Lower leg skin (tissue), 4 donors: Measurements from ENCODE around the gene MXD1. TPM values are rescaled to one million over a fixed set of nuclear protein-coding genes. Genes with fewer than 3 reads are reported as not detected.

Source experiments
- DNase-seq, 2 donors: peaks; one replicate each; pipeline ENCODE4 v3.0.0-alpha.2; 2019; ENCODE audit warnings: low spot score in 2 of 2
- H3K4me3 ChIP-seq: fragments of 200-600 bp; sonication (generic); 2 replicates; pipeline ENCODE4 v1.5.1; 2017; ENCODE audit warnings: mild to moderate bottlenecking, low read depth; ENCODE audit not compliant: poor library complexity, severe bottlenecking
- CTCF ChIP-seq, 3 donors: fragments of 450-650 bp; IDR thresholded peaks; one replicate each; pipeline ENCODE4 v1.5.1; 2016; ENCODE audit warnings: antibody characterized with exemption in 3 of 3, mild to moderate bottlenecking in 3 of 3, moderate library complexity in 2 of 3
- POLR2A ChIP-seq, 2 donors: fragments of 450-650 bp; IDR thresholded peaks; one replicate each; pipeline ENCODE4 v1.6.1; 2016 to 2017; ENCODE audit warnings: antibody characterized with exemption in 2 of 2, mild to moderate bottlenecking in 1 of 2, moderate library complexity in 1 of 2
- WGBS, 2 donors: methylation state at CpG; one replicate each; pipeline ENCODE4 v1.1.5; 2018; 5-methylcytosine and 5-hydroxymethylcytosine counted together
- intact Hi-C: fragments of 100-400 bp; cut with DNase I; formaldehyde crosslinking; loops from one replicate; pipeline ENCODE4 v1.15.0; 2023; ENCODE audit warnings: low total_unique reads
- total RNA-seq, 4 donors: library from RNA; depleted of rRNA; stranded (reverse); fragments of >200 nt; gene quantifications; one replicate each; pipeline ENCODE4 v1.1.0, GENCODE V29; 2016

The MXD1 gene
- total RNA-seq, 4 donors from 2014 or later = 19.1 to 26.6 (median 23.9) TPM

GRCh38 chr2:69986691-69987090, 71.8 kb downstream of the MXD1 start:
- DNase-seq = no peak
- H3K4me3 ChIP-seq = no peak overlapping the region
- WGBS, 2 donors = 93 to 95% methylated on average over 4 of the region's 4 CpGs
- intact Hi-C loops = no loop called here
- no peak for TF ChIP-seq CTCF (IDR thresholded peaks at IDR 0.05)
- TF ChIP-seq POLR2A (IDR thresholded peaks at IDR 0.05) = no peak

GRCh38 chr2:69988086-69988635, 73.3 kb downstream of the MXD1 start:
- H3K4me3 ChIP-seq = no peak overlapping the region
- DNase-seq = no peak
- TF ChIP-seq CTCF (IDR thresholded peaks at IDR 0.05) (no peak), POLR2A (IDR thresholded peaks at IDR 0.05) (no peak)
- 94% methylated on average over 5 of the region's 5 CpGs for WGBS, 2 donors
- intact Hi-C loops = no loop called here

GRCh38 chr2:69989009-69989408, 74.1 kb downstream of the MXD1 start:
- no peak overlapping the region for H3K4me3 ChIP-seq
- DNase-seq = no peak
- intact Hi-C loops = no loop called here
- TF ChIP-seq CTCF (IDR thresholded peaks at IDR 0.05) (no peak), POLR2A (IDR thresholded peaks at IDR 0.05) (no peak)
- 41 to 49% methylated on average over 3 of the region's 3 CpGs for WGBS, 2 donors

DNA sequence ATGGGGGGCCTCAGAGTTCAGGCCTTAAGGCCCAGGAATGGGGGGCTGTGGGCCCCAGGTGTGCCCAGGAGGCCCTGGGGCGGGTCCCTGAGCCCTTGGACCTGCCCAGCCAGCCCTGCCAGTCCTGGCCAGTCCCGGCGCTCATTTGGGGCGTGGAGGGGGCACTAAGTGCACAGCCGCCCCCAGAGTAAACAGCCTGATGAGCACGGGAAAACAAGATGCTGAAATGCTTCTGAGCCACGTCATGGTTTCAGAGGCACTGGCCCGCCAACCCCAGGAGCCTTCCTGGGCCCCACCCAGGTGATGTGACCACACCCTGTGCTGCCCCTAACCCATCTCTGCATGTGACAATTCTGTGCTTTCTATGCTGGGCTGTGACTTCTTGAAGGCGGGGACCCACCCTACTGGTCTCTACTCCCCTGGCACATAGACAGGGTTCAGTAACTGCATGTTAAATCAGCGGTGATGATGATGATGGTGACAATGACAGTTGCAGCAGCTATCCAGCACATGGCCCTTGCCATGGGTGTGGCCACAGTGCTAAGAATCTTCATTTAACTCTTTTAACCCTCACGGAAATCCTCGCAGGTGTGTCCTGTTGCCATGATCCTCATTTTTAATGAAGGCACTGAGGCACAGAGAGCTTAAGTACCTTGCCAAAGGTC, 74.7 kb downstream of the MXD1 start:
- TF ChIP-seq POLR2A (IDR thresholded peaks at IDR 0.05) (no peak), CTCF (IDR thresholded peaks at IDR 0.05) (no peak)
- no peak overlapping the region for H3K4me3 ChIP-seq
- 67 to 75% methylated on average over 12 of the region's 12 CpGs for WGBS, 2 donors
- intact Hi-C loops = no loop called here
- DNase-seq = no peak

Other genes starting within 250 kb of the MXD1 start
- 100 to 1,000 TPM in 1 of 4 donors, 10 to 100 TPM in 3; 60.2 to 107 (median 64.9) TPM for gene ANXA4, start 173.0 kb upstream of the MXD1 start, total RNA-seq
- 10 to 100 TPM; 10.2 to 15.6 (median 12.1) TPM for gene GMCL1, start 85.4 kb upstream of the MXD1 start, total RNA-seq
- gene SNRNP27, start 21.2 kb upstream of the MXD1 start, total RNA-seq = 10 to 100 TPM; 55.6 to 82.3 (median 60.2) TPM
- 1,000 to 10,000 TPM in 1 of 4 donors, 100 to 1,000 TPM in 3; 771 to 1,715 (median 955) TPM for gene ASPRV1, start 46.5 kb downstream of the MXD1 start, total RNA-seq
- gene PCBP1, start 172.4 kb downstream of the MXD1 start, total RNA-seq = 100 to 1,000 TPM; 148 to 247 (median 186) TPM